GM13977 (cell line): Measurements from ENCODE around the gene NID1.
"Not testable (repeated sequence)": the region's sequence is repeated elsewhere in the genome, so short reads cannot be mapped to it uniquely, and the experiment has no call there.

Experiments
- DNase-seq: peaks from one replicate; pipeline ENCODE4 v3.0.0; 2012; ENCODE audit warnings: low spot score
- CTCF ChIP-seq: IDR thresholded peaks from 2 replicates; pipeline ENCODE4 v1.5.1; 2012; ENCODE audit warnings: mild to moderate bottlenecking, control low read depth; ENCODE audit not compliant: insufficient read depth; ENCODE audit errors: extremely low read depth, missing control alignments
- in situ Hi-C: fragments of 300-500 bp; cut with MboI; formaldehyde crosslinking; loops from one replicate; pipeline ENCODE4 v1.12.0; 2022; ENCODE audit warnings: low sequenced_read_pairs, low pct_unique_long_range_greater_than_20kb, mixed read lengths, inconsistent platforms; ENCODE audit not compliant: unreplicated experiment

Gene NID1

GRCh38 chr1:236078993-236079392 lies 14.1 kb upstream of the NID1 start:
- no peak for TF ChIP-seq CTCF
- DNase-seq, result no peak
- in situ Hi-C loops, result no loop called here

GRCh38 chr1:236078077-236078476 lies 13.2 kb upstream of the NID1 start:
- DNase-seq, in situ Hi-C loops: not testable (repeated sequence)

GRCh38 chr1:236075848-236076247 lies 11.0 kb upstream of the NID1 start:
- no peak for DNase-seq
- no peak for TF ChIP-seq CTCF
- in situ Hi-C loops, result no loop called here

GRCh38 chr1:236073307-236073897 lies 8.5 kb upstream of the NID1 start:
- no peak for DNase-seq
- TF ChIP-seq CTCF, result no peak
- in situ Hi-C loops, result no loop called here

- in situ Hi-C loops, result no loop called here
- DNase-seq, result no peak
- no peak for TF ChIP-seq CTCF
Measured at GRCh38 chr1:236072001-236072400, 7.1 kb upstream of the NID1 start.

- in situ Hi-C loops, result no loop called here
- DNase-seq, result no peak
- TF ChIP-seq CTCF, result no peak
Measured at GRCh38 chr1:236070753-236071152, 5.9 kb upstream of the NID1 start.

GRCh38 chr1:236069796-236070195 lies 4.9 kb upstream of the NID1 start:
- no peak for TF ChIP-seq CTCF
- DNase-seq, result no peak
- in situ Hi-C loops, result no loop called here
